Peyer's patch (tissue), 4 donors: ENCODE data around the gene GUCA2A. TPM values are rescaled to one million over a fixed set of nuclear protein-coding genes. Genes with fewer than 3 reads are reported as not detected.

ENCODE experiments used
- DNase-seq, 3 donors: peaks; one replicate each; pipeline ENCODE4 v3.0.0-alpha.2; 2017 to 2019
- H3K27ac ChIP-seq, 4 donors: fragments of 200-600 bp; sonication (generic); one replicate each; pipeline ENCODE4 v1.5.1; 2016 to 2019
- H3K27me3 ChIP-seq, 2 donors: fragments of 200-600 bp; sonication (generic); one replicate each; pipeline ENCODE4 v1.5.1; 2019
- H3K36me3 ChIP-seq, 3 donors: fragments of 200-600 bp; sonication (generic); one replicate each; pipeline ENCODE4 v1.5.1; 2016 to 2019
- H3K4me1 ChIP-seq, 4 donors: fragments of 200-600 bp; sonication (generic); one replicate each; pipeline ENCODE4 v1.5.1; 2016 to 2019
- H3K4me3 ChIP-seq, 4 donors: fragments of 200-600 bp; sonication (generic); 1 replicate in 3 of 4; 2 replicates in 1 of 4; pipeline ENCODE4 v1.5.1; 2016 to 2019; ENCODE audit warnings: mild to moderate bottlenecking in 1 of 4
- H3K9me3 ChIP-seq, 4 donors: fragments of 200-600 bp; sonication (generic); one replicate each; pipeline ENCODE4 v1.5.1; 2016 to 2019; ENCODE audit warnings: mild to moderate bottlenecking in 1 of 4
- CTCF ChIP-seq, 6 experiments: fragments of 450-650 bp in 4 of 6; fragments of 200-600 bp in 2 of 6; sonication (generic) in 1 of 6; IDR thresholded peaks; one replicate each; pipeline ENCODE4 v1.5.1; 2017 to 2019; ENCODE audit warnings: antibody characterized with exemption in 6 of 6, mild to moderate bottlenecking in 3 of 6, moderate library complexity in 1 of 6
- POLR2A ChIP-seq, 2 donors: fragments of 450-650 bp; IDR thresholded peaks; one replicate each; pipeline ENCODE4 v1.5.1; 2017; ENCODE audit warnings: antibody characterized with exemption in 2 of 2, mild to moderate bottlenecking in 2 of 2, moderate library complexity in 2 of 2
- total RNA-seq, 4 donors: library from RNA; depleted of rRNA; stranded (reverse); fragments of >200 nt; gene quantifications; one replicate each; pipeline ENCODE4 v1.1.0, GENCODE V29; 2016

Gene GUCA2A
- total RNA-seq, 4 donors from 2014 or later: 27.2 to 4,654 (median 2,038) TPM

- Histone ChIP-seq H3K27ac (peak overlapping the region in 3 of 4 donors; percentile 44 to 94 (median 81)), H3K36me3 (no peaks in the 10 kb centered on the region), H3K27me3 (no peaks in the 10 kb centered on the region), H3K4me1 (peaks cover 0 to 14% (median 4%) of the 10 kb centered on the region in 4 donors), H3K9me3 (no peaks in the 10 kb centered on the region), H3K4me3 (no peak overlapping the region)
- TF ChIP-seq POLR2A (IDR thresholded peaks at IDR 0.05): no peak
- DNase-seq: peak in 2 of 3 donors; percentile 78
Measured at GRCh38 chr1:42172381-42173133, 8.0 kb upstream of the GUCA2A start.

GRCh38 chr1:42171679-42172266, 7.2 kb upstream of the GUCA2A start:
- no peak overlapping the region for H3K4me3 ChIP-seq
- peaks cover 0 to 14% (median 4%) of the 10 kb centered on the region in 4 donors for H3K4me1 ChIP-seq
- H3K27me3 ChIP-seq: no peaks in the 10 kb centered on the region
- TF ChIP-seq CTCF (IDR thresholded peaks at IDR 0.05): no peak
- no peak for TF ChIP-seq POLR2A (IDR thresholded peaks at IDR 0.05)
- DNase-seq: no peak
- no peaks in the 10 kb centered on the region for H3K36me3 ChIP-seq
- peak overlapping the region in 3 of 4 donors; percentile 44 to 94 (median 81) for H3K27ac ChIP-seq
- no peaks in the 10 kb centered on the region for H3K9me3 ChIP-seq

GRCh38 chr1:42170779-42171621, 6.5 kb upstream of the GUCA2A start:
- Histone ChIP-seq H3K27me3 (no peaks in the 10 kb centered on the region), H3K36me3 (no peaks in the 10 kb centered on the region), H3K4me3 (no peak overlapping the region), H3K9me3 (no peaks in the 10 kb centered on the region), H3K4me1 (peaks cover 0 to 14% (median 4%) of the 10 kb centered on the region in 4 donors), H3K27ac (peak overlapping the region in 1 of 4 donors; percentile 8)
- DNase-seq: no peak
- no peak for TF ChIP-seq POLR2A (IDR thresholded peaks at IDR 0.05)
- TF ChIP-seq CTCF (IDR thresholded peaks at IDR 0.05): no peak

GRCh38 chr1:42168763-42169162, 4.2 kb upstream of the GUCA2A start:
- no peaks in the 10 kb centered on the region for H3K9me3 ChIP-seq

GRCh38 chr1:42168391-42168670, 3.8 kb upstream of the GUCA2A start:
- DNase-seq: no peak
- no peaks in the 10 kb centered on the region for H3K9me3 ChIP-seq
- H3K4me3 ChIP-seq: no peak overlapping the region
- H3K4me1 ChIP-seq: peaks cover 0 to 13% (median 4%) of the 10 kb centered on the region in 4 donors
- H3K27me3 ChIP-seq: no peaks in the 10 kb centered on the region
- TF ChIP-seq POLR2A (IDR thresholded peaks at IDR 0.05): no peak
- no peak for TF ChIP-seq CTCF (IDR thresholded peaks at IDR 0.05)
- no peaks in the 10 kb centered on the region for H3K36me3 ChIP-seq
- H3K27ac ChIP-seq: no peak overlapping the region

More at GRCh38 chr1:42168763-42169162, 4.2 kb upstream of the GUCA2A start:
- no peak overlapping the region for H3K4me3 ChIP-seq
- DNase-seq: no peak
- no peak overlapping the region for H3K27ac ChIP-seq
- H3K27me3 ChIP-seq: no peaks in the 10 kb centered on the region
- peaks cover 0 to 14% (median 4%) of the 10 kb centered on the region in 4 donors for H3K4me1 ChIP-seq
- TF ChIP-seq CTCF (IDR thresholded peaks at IDR 0.05) (no peak), POLR2A (IDR thresholded peaks at IDR 0.05) (no peak)
- H3K36me3 ChIP-seq: no peaks in the 10 kb centered on the region
